CD4-positive, alpha-beta memory T cell (primary cell): Measurements from ENCODE around the gene EZH1. TPM values are rescaled to one million over a fixed set of nuclear protein-coding genes. Genes with fewer than 3 reads are reported as not detected.

Experiments used
- CTCF ChIA-PET: fragments of 350-600 bp; sonication (Branson Sonifier 250); formaldehyde crosslinking; loops from one replicate; lab custom pipeline; 2021; ENCODE audit warnings: inconsistent platforms; ENCODE audit not compliant: partially characterized antibody; lab: Charles Lee
- POLR2A ChIA-PET: fragments of 350-600 bp; sonication (Branson Sonifier 250); formaldehyde crosslinking; loops from one replicate; lab custom pipeline; 2021; ENCODE audit not compliant: partially characterized antibody; lab: Charles Lee
- DNase-seq, 5 donors: peaks; one replicate each; pipeline versions ENCODE4 v3.0.0 to v3.0.0-alpha.2; 2020 to 2022; ENCODE audit warnings: mixed read lengths in 1 of 5
- H3K27ac ChIP-seq: one replicate; pipeline ENCODE4 v1.7.0; 2013; ENCODE audit warnings: low read depth, low read length
- H3K27me3 ChIP-seq: 2 replicates; pipeline ENCODE4 v1.7.0; 2013; ENCODE audit warnings: mild to moderate bottlenecking, low read length, moderate library complexity; ENCODE audit not compliant: insufficient read depth
- H3K36me3 ChIP-seq: 2 replicates; pipeline ENCODE4 v1.7.0; 2013; ENCODE audit warnings: mild to moderate bottlenecking, low read length, moderate library complexity; ENCODE audit not compliant: insufficient read depth
- H3K4me1 ChIP-seq: 2 replicates; pipeline ENCODE4 v1.7.0; 2013; ENCODE audit warnings: mild to moderate bottlenecking, low read length, moderate library complexity; ENCODE audit not compliant: insufficient read depth
- H3K4me3 ChIP-seq, 2 donors: one replicate each; pipeline ENCODE4 v1.7.0; 2013; ENCODE audit warnings: low read length in 2 of 2, mild to moderate bottlenecking in 1 of 2
- H3K9me3 ChIP-seq, 2 donors: one replicate each; pipeline ENCODE4 v1.7.0; 2013; ENCODE audit warnings: low read length in 2 of 2, control low read depth in 1 of 2; ENCODE audit not compliant: control insufficient read depth in 1 of 2
- H3K27ac Mint-ChIP-seq, 7 donors: one replicate each; pipeline ENCODE4 v1.8.0; 2020 to 2021; ENCODE audit warnings: mixed read lengths in 7 of 7, mild to moderate bottlenecking in 6 of 7, inconsistent platforms in 3 of 7, moderate library complexity in 3 of 7
- H3K27me3 Mint-ChIP-seq, 2 donors: one replicate each; pipeline ENCODE4 v1.8.0; 2020 to 2021; ENCODE audit warnings: mixed read lengths in 2 of 2
- H3K36me3 Mint-ChIP-seq, 2 donors: one replicate each; pipeline ENCODE4 v1.8.0; 2020 to 2021; ENCODE audit warnings: mixed read lengths in 2 of 2, inconsistent platforms in 1 of 2, mild to moderate bottlenecking in 1 of 2
- H3K4me1 Mint-ChIP-seq, 4 donors: one replicate each; pipeline ENCODE4 v1.8.0; 2020 to 2021; ENCODE audit warnings: mixed read lengths in 4 of 4, mild to moderate bottlenecking in 1 of 4
- H3K4me3 Mint-ChIP-seq, 8 donors: one replicate each; pipeline ENCODE4 v1.8.0; 2020 to 2021; ENCODE audit warnings: mixed read lengths in 8 of 8, mild to moderate bottlenecking in 7 of 8, moderate library complexity in 6 of 8, inconsistent platforms in 3 of 8
- H3K9me3 Mint-ChIP-seq, 8 donors: one replicate each; pipeline ENCODE4 v1.8.0; 2020 to 2021; ENCODE audit warnings: mixed read lengths in 8 of 8, mild to moderate bottlenecking in 5 of 8, inconsistent platforms in 3 of 8, moderate library complexity in 1 of 8
- intact Hi-C: fragments of 100-400 bp; cut with micrococcal nuclease; formaldehyde crosslinking; loops from one replicate; pipeline ENCODE4 v1.15.1; 2023
- polyA plus RNA-seq, 2 donors: library from polyadenylated mRNA; unstranded; fragments of 300-500 nt; fragmentation: Illumina TruSeq; gene quantifications; one replicate each; pipeline ENCODE4 v1.2.3, GENCODE V29; 2021
- total RNA-seq, 2 experiments: library from RNA; stranded (reverse); gene quantifications; one replicate each; pipeline ENCODE4 v1.2.3, GENCODE V29; 2021

Gene EZH1
- total RNA-seq (100 to 1,000 TPM; 184 to 192 TPM), polyA plus RNA-seq (10 to 100 TPM; 20.1 to 38.6 TPM)

GRCh38 chr17:42744806-42745617, at the start of gene EZH1:
EZH1 (minus strand) TSS chr17:42745040; CDS start chr17:42728941, 16,099 bp downstream.
- no peaks in the 10 kb centered on the region for H3K27me3 ChIP-seq
- ChIA-PET POLR2A (interaction anchor here (1.6 to 1.9 kb wide), 2 partner anchors 79 to 616 kb away, joined by 5 read pairs; partner anchors contain the start of gene BECN1), CTCF (no interaction called here)
- Mint-ChIP-seq H3K36me3 (peaks cover 0 to 4% of the 10 kb centered on the region in 2 donors), H3K27ac (peak within 1 kb of the TSS; percentile 81 to 96 (median 92)), H3K4me1 (peaks cover 7 to 38% (median 20%) of the 10 kb centered on the region in 4 donors), H3K9me3 (no peaks in the 10 kb centered on the region), H3K4me3 (peak within 1 kb of the TSS; percentile 91 to 97 (median 96)), H3K27me3 (peaks cover 5 to 7% of the 10 kb centered on the region in 2 donors)
- peaks cover 25% of the 10 kb centered on the region for H3K4me1 ChIP-seq
- DNase-seq, result peak; percentile 88 to 95 (median 94)
- peak within 1 kb of the TSS; percentile 51 to 58 for H3K4me3 ChIP-seq
- no peaks in the 10 kb centered on the region for H3K9me3 ChIP-seq
- no peaks in the 10 kb centered on the region for H3K36me3 ChIP-seq
- intact Hi-C loops, result loop anchor here (1.0 to 2.0 kb wide), 2 partner anchors 53 to 66 kb away; partner anchors contain the start of genes CNTD1 and COA3
- H3K27ac ChIP-seq, result peak within 1 kb of the TSS; percentile 66

GRCh38 chr17:42792545-42792944, 47.7 kb upstream of the EZH1 start:
- intact Hi-C loops, result no loop called here
- no peak for DNase-seq
- Histone ChIP-seq H3K36me3 (no peaks in the 10 kb centered on the region), H3K27me3 (no peaks in the 10 kb centered on the region), H3K4me3 (no peak overlapping the region), H3K9me3 (no peaks in the 10 kb centered on the region), H3K4me1 (peaks cover 4% of the 10 kb centered on the region), H3K27ac (no peak overlapping the region)
- peaks cover 3 to 10% of the 10 kb centered on the region in 2 donors for H3K27me3 Mint-ChIP-seq
- no peak overlapping the region for H3K4me3 Mint-ChIP-seq
- H3K27ac Mint-ChIP-seq, result no peak overlapping the region
- ChIA-PET CTCF (no interaction called here), POLR2A (no interaction called here)
- peaks cover 4 to 6% of the 10 kb centered on the region in 2 donors for H3K36me3 Mint-ChIP-seq
- peaks cover 4 to 10% (median 7%) of the 10 kb centered on the region in 4 donors for H3K4me1 Mint-ChIP-seq
- H3K9me3 Mint-ChIP-seq, result peaks cover 0 to under 1% (median 0%) of the 10 kb centered on the region in 8 donors

DNA sequence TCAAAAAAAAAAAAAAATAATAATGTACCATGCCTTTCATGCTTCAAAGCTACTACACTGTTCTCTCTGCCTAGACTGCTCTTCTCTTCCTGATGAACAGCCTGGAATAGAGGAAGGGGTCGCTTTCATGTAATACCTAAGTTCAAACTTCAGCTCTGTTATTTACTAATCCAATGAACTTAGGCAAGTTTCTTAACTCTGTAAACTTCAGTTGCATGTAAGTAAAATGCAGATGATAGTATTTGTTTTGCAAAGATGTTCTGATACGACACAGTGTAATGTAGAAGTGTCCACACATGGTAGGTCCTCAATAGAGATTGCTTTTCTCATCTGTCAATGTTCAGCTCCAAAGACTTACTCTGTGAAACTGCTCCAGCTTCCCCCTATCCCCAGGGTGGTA, 47.1 kb upstream of the EZH1 start:
- H3K9me3 Mint-ChIP-seq, result peaks cover 0 to 2% (median 0%) of the 10 kb centered on the region in 8 donors
- Histone ChIP-seq H3K9me3 (no peaks in the 10 kb centered on the region), H3K27ac (no peak overlapping the region), H3K4me1 (no peaks in the 10 kb centered on the region), H3K27me3 (no peaks in the 10 kb centered on the region), H3K4me3 (no peak overlapping the region), H3K36me3 (no peaks in the 10 kb centered on the region)
- peaks cover 0 to 6% (median 3%) of the 10 kb centered on the region in 4 donors for H3K4me1 Mint-ChIP-seq
- H3K36me3 Mint-ChIP-seq, result peaks cover 4 to 6% of the 10 kb centered on the region in 2 donors
- intact Hi-C loops, result no loop called here
- H3K27me3 Mint-ChIP-seq, result peaks cover 4 to 11% of the 10 kb centered on the region in 2 donors
- DNase-seq, result no peak
- H3K4me3 Mint-ChIP-seq, result no peak overlapping the region
- H3K27ac Mint-ChIP-seq, result no peak overlapping the region
- POLR2A ChIA-PET, result no interaction called here
- CTCF ChIA-PET, result no interaction called here

- H3K9me3 Mint-ChIP-seq, result peaks cover 0 to 2% (median 0%) of the 10 kb centered on the region in 8 donors
- H3K4me3 Mint-ChIP-seq, result no peak overlapping the region
- H3K4me1 Mint-ChIP-seq, result peaks cover 16 to 30% (median 22%) of the 10 kb centered on the region in 4 donors
- Histone ChIP-seq H3K27me3 (peaks cover 36% of the 10 kb centered on the region), H3K27ac (no peak overlapping the region), H3K36me3 (no peaks in the 10 kb centered on the region), H3K4me1 (peaks cover 16% of the 10 kb centered on the region), H3K4me3 (no peak overlapping the region), H3K9me3 (no peaks in the 10 kb centered on the region)
- ChIA-PET POLR2A (interaction anchor here (1.0 kb wide), 1 partner anchor 165 kb away, joined by 3 read pairs; no protein-coding TSS in a partner anchor), CTCF (no interaction called here)
- H3K27ac Mint-ChIP-seq, result no peak overlapping the region
- H3K27me3 Mint-ChIP-seq, result peaks cover 38 to 49% of the 10 kb centered on the region in 2 donors
- intact Hi-C loops, result no loop called here
- H3K36me3 Mint-ChIP-seq, result no peaks in the 10 kb centered on the region
- DNase-seq, result no peak
Measured at GRCh38 chr17:42787266-42787665, 42.4 kb upstream of the EZH1 start.

DNA sequence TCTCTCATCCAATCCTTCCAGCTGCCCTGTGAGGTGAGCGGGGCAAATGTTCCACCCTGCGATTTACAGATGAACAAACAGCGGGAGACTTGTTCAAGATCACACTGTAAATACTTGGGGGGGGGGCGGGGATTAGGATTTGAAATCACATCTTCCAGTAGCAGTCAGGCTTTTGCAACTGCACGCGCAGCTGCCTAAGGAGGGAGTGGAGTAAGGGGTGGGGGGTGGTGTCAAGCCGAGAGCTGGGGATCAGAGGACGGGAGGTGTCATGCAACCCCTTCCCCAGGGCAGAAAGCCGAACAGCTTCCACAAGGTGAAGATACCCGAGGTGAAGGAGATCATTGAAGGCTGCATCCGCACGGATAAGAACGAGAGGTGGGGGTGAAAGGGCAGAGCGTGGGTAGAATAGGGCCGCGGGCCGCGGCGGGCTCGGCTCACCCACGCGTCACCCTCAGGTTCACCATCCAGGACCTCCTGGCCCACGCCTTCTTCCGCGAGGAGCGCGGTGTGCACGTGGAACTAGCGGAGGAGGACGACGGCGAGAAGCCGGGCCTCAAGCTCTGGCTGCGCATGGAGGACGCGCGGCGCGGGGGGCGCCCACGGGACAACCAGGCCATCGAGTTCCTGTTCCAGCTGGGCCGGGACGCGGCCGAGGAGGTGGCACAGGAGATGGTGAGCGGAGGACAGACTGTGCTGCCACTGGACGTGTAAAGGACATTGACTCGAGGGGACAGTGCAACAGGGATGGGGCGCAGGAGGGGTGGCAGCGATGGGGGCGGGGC, 40.2 kb upstream of the EZH1 start:
- Histone ChIP-seq H3K4me1 (peaks cover 16% of the 10 kb centered on the region), H3K9me3 (no peaks in the 10 kb centered on the region), H3K27me3 (peaks cover 44% of the 10 kb centered on the region), H3K4me3 (no peak overlapping the region), H3K27ac (no peak overlapping the region), H3K36me3 (no peaks in the 10 kb centered on the region)
- no peak overlapping the region for H3K27ac Mint-ChIP-seq
- intact Hi-C loops, result no loop called here
- peaks cover 16 to 35% (median 26%) of the 10 kb centered on the region in 4 donors for H3K4me1 Mint-ChIP-seq
- H3K27me3 Mint-ChIP-seq, result peaks cover 44 to 53% of the 10 kb centered on the region in 2 donors
- peak overlapping the region in 6 of 8 donors; percentile 17 to 75 (median 54) for H3K4me3 Mint-ChIP-seq
- peaks cover 0 to under 1% of the 10 kb centered on the region in 2 donors for H3K36me3 Mint-ChIP-seq
- ChIA-PET POLR2A (interaction anchor here (1.2 kb wide), 1 partner anchor 11 kb away, joined by 5 read pairs; the partner anchor contains the start of gene VPS25), CTCF (no interaction called here)
- H3K9me3 Mint-ChIP-seq, result peaks cover 0 to 2% (median 0%) of the 10 kb centered on the region in 8 donors
- DNase-seq, result no peak

DNA sequence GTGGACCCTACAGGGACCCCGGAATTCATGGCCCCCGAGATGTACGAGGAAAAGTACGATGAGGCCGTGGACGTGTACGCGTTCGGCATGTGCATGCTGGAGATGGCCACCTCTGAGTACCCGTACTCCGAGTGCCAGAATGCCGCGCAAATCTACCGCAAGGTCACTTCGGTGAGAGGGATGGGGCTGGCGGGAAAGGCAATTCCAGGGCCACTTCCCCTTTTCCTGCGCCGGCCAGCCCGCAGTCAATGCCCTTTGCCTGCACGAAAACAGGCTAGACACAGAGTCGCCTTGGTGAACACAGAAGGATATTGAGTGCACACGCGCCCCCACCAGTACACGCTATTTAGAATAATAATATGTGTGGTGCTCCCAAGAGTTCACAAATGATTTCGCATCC, 39.6 kb upstream of the EZH1 start:
- H3K36me3 Mint-ChIP-seq, result peaks cover 5 to 6% of the 10 kb centered on the region in 2 donors
- peaks cover 18 to 40% (median 26%) of the 10 kb centered on the region in 4 donors for H3K4me1 Mint-ChIP-seq
- Histone ChIP-seq H3K27ac (no peak overlapping the region), H3K9me3 (no peaks in the 10 kb centered on the region), H3K27me3 (peaks cover 44% of the 10 kb centered on the region), H3K4me1 (peaks cover 16% of the 10 kb centered on the region), H3K36me3 (peaks cover 2% of the 10 kb centered on the region), H3K4me3 (no peak overlapping the region)
- intact Hi-C loops, result no loop called here
- DNase-seq, result no peak
- no peak overlapping the region for H3K27ac Mint-ChIP-seq
- ChIA-PET POLR2A (no interaction called here), CTCF (no interaction called here)
- H3K27me3 Mint-ChIP-seq, result peaks cover 47 to 57% of the 10 kb centered on the region in 2 donors
- peaks cover 0 to 2% (median 0%) of the 10 kb centered on the region in 8 donors for H3K9me3 Mint-ChIP-seq
- H3K4me3 Mint-ChIP-seq, result peak overlapping the region in 5 of 8 donors; percentile 17 to 75 (median 59)
